Fibroblast of lung (primary cell): ENCODE measurements around the gene SERGEF. TPM values are rescaled to one million over a fixed set of nuclear protein-coding genes. Genes with fewer than 3 reads are reported as not detected.

Experiments used
- DNase-seq, 2 donors: peaks; one replicate each; pipeline versions ENCODE4 v3.0.0 to v3.0.0-alpha.2; 2010; ENCODE audit warnings: low read depth in 2 of 2
- H2AFZ ChIP-seq: 2 replicates; pipeline ENCODE4 v1.5.1; 2012; ENCODE audit warnings: low read length, control low read depth, inconsistent platforms
- H3K27ac ChIP-seq: 2 replicates; pipeline ENCODE4 v1.5.1; 2011; ENCODE audit warnings: low read length, control low read depth; ENCODE audit not compliant: insufficient read depth
- H3K27me3 ChIP-seq: 2 replicates; pipeline ENCODE4 v1.5.1; 2011; ENCODE audit warnings: mild to moderate bottlenecking, low read length; ENCODE audit not compliant: control insufficient read depth, insufficient read depth
- H3K36me3 ChIP-seq: 2 replicates; pipeline ENCODE4 v1.5.1; 2011; ENCODE audit warnings: low read length; ENCODE audit not compliant: control insufficient read depth, insufficient read depth
- H3K4me1 ChIP-seq: 2 replicates; pipeline ENCODE4 v1.5.1; 2011; ENCODE audit warnings: low read length; ENCODE audit not compliant: control insufficient read depth, insufficient read depth; ENCODE audit errors: extremely low read depth
- H3K4me2 ChIP-seq: 2 replicates; pipeline ENCODE4 v1.5.1; 2011; ENCODE audit warnings: low read length, control low read depth; ENCODE audit not compliant: insufficient read depth; ENCODE audit errors: extremely low read depth
- H3K4me3 ChIP-seq, 4 experiments: fragments of 200-600 bp in 1 of 4; sonication (generic) in 1 of 4; replicated peaks in 1 of 4; 2 replicates each; pipeline ENCODE4 v1.5.1; 2011 to 2016; ENCODE audit warnings: low read length in 4 of 4, low read depth in 3 of 4, mild to moderate bottlenecking in 3 of 4, control low read depth in 2 of 4, inconsistent platforms in 1 of 4, mixed read lengths in 1 of 4; ENCODE audit not compliant: insufficient read depth in 1 of 4; ENCODE audit errors: control extremely low read depth in 1 of 4
- H3K79me2 ChIP-seq: 2 replicates; pipeline ENCODE4 v1.5.1; 2012; ENCODE audit warnings: mild to moderate bottlenecking, low read length, inconsistent platforms; ENCODE audit not compliant: control insufficient read depth, insufficient read depth
- H3K9ac ChIP-seq: 2 replicates; pipeline ENCODE4 v1.5.1; 2011; ENCODE audit warnings: mild to moderate bottlenecking, low read length, control low read depth; ENCODE audit not compliant: insufficient read depth
- H3K9me3 ChIP-seq: 2 replicates; pipeline ENCODE4 v1.5.1; 2012; ENCODE audit warnings: low read depth, low read length; ENCODE audit not compliant: control insufficient read depth, insufficient read depth
- H4K20me1 ChIP-seq: 2 replicates; pipeline ENCODE4 v1.5.1; 2011; ENCODE audit warnings: low read length; ENCODE audit not compliant: control insufficient read depth, insufficient read depth; ENCODE audit errors: extremely low read depth
- CTCF ChIP-seq, 2 donors: IDR thresholded peaks in 1 of 2; conservative IDR thresholded peaks in 1 of 2; 1 replicate in 1 of 2; 2 replicates in 1 of 2; pipeline ENCODE4 v1.5.1; 2011 to 2012; ENCODE audit warnings: low read length in 2 of 2, control low read depth in 1 of 2, inconsistent platforms in 1 of 2, low read depth in 1 of 2, mild to moderate bottlenecking in 1 of 2
- EZH2 ChIP-seq: IDR thresholded peaks from 2 replicates; pipeline ENCODE4 v1.5.1; 2012; ENCODE audit warnings: low read length, control low read depth, mild to moderate bottlenecking; ENCODE audit errors: missing control alignments
- polyA plus RNA-seq, 2 donors: library from polyadenylated mRNA; depleted of rRNA in 1 of 2; stranded (reverse) in 1 of 2; unstranded in 1 of 2; fragments of >200 nt; gene quantifications; 2 replicates each; pipeline ENCODE4 v1.2.1, GENCODE V29; 2011 to 2012; ENCODE audit warnings: missing spikeins in 1 of 2
- total RNA-seq: library from RNA; depleted of rRNA; stranded (reverse); fragments of >200 nt; gene quantifications from 2 replicates; pipeline ENCODE4 v1.2.1, GENCODE V29; 2014

SERGEF gene
- total and polyA plus RNA-seq, 2 donors (not counting 1 experiment from before 2014, with no cell fraction given): 14.5 to 38.5 TPM

- H3K4me3 ChIP-seq: no peak overlapping the region
- no peaks in the 10 kb centered on the region for H3K79me2 ChIP-seq
- H4K20me1 ChIP-seq: no peaks in the 10 kb centered on the region
- TF ChIP-seq CTCF (conservative IDR thresholded peaks at IDR 0.05 in 1 of 2, IDR thresholded peaks at IDR 0.05 in 1 of 2; ENCODE audit: low read depth in 1 of 2, low read length in 2 of 2) (no peak), EZH2 (no peak)
- no peaks in the 10 kb centered on the region for H3K27me3 ChIP-seq
- no peaks in the 10 kb centered on the region for H3K4me1 ChIP-seq
- no peaks in the 10 kb centered on the region for H3K36me3 ChIP-seq
- no peak overlapping the region for H2AFZ ChIP-seq
- no peak overlapping the region for H3K4me2 ChIP-seq
- H3K9me3 ChIP-seq: no peaks in the 10 kb centered on the region
- H3K9ac ChIP-seq: no peak overlapping the region
- DNase-seq: no peak
- H3K27ac ChIP-seq: no peak overlapping the region
Observed at GRCh38 chr11:17764446-17765218, 248.2 kb downstream of the SERGEF start.

- no peaks in the 10 kb centered on the region for H4K20me1 ChIP-seq
- H3K4me3 ChIP-seq: no peak overlapping the region
- H3K4me2 ChIP-seq: no peak overlapping the region
- H3K79me2 ChIP-seq: no peaks in the 10 kb centered on the region
- H2AFZ ChIP-seq: no peak overlapping the region
- H3K27me3 ChIP-seq: no peaks in the 10 kb centered on the region
- TF ChIP-seq EZH2: no peak
- no peak for TF ChIP-seq CTCF (conservative IDR thresholded peaks at IDR 0.05 in 1 of 2, IDR thresholded peaks at IDR 0.05 in 1 of 2; ENCODE audit: low read depth in 1 of 2, low read length in 2 of 2)
- DNase-seq: no peak
- H3K27ac ChIP-seq: no peak overlapping the region
- no peaks in the 10 kb centered on the region for H3K9me3 ChIP-seq
- no peak overlapping the region for H3K9ac ChIP-seq
- H3K36me3 ChIP-seq: no peaks in the 10 kb centered on the region
- H3K4me1 ChIP-seq: no peaks in the 10 kb centered on the region
Observed at GRCh38 chr11:17763703-17764102, 249.1 kb downstream of the SERGEF start.

GRCh38 chr11:17763244-17763643 is 249.6 kb downstream of the SERGEF start:
- Histone ChIP-seq H3K4me3 (no peak overlapping the region), H4K20me1 (no peaks in the 10 kb centered on the region), H3K36me3 (no peaks in the 10 kb centered on the region), H3K9me3 (no peaks in the 10 kb centered on the region), H3K27ac (no peak overlapping the region), H3K4me2 (no peak overlapping the region), H3K4me1 (no peaks in the 10 kb centered on the region), H3K27me3 (no peaks in the 10 kb centered on the region), H3K9ac (no peak overlapping the region), H2AFZ (no peak overlapping the region), H3K79me2 (no peaks in the 10 kb centered on the region)
- no peak for DNase-seq
- TF ChIP-seq EZH2 (no peak), CTCF (conservative IDR thresholded peaks at IDR 0.05 in 1 of 2, IDR thresholded peaks at IDR 0.05 in 1 of 2; ENCODE audit: low read depth in 1 of 2, low read length in 2 of 2) (no peak)
